HG03342 (cell line): ENCODE data around the gene POLDIP3.

Source experiments
- ATAC-seq: cut with Tn5 transposase; IDR thresholded peaks from one replicate; pipeline ENCODE4 v1.9.1; 2021; ENCODE audit warnings: mild to moderate bottlenecking, moderate library complexity; ENCODE audit not compliant: unreplicated experiment

Gene POLDIP3

GRCh38 chr22:42614312-42615091, at the start of gene POLDIP3:
POLDIP3 (minus strand) TSS chr22:42614883; CDS start chr22:42614857, 26 bp downstream.
- peak; percentile 63 for ATAC-seq

DNA sequence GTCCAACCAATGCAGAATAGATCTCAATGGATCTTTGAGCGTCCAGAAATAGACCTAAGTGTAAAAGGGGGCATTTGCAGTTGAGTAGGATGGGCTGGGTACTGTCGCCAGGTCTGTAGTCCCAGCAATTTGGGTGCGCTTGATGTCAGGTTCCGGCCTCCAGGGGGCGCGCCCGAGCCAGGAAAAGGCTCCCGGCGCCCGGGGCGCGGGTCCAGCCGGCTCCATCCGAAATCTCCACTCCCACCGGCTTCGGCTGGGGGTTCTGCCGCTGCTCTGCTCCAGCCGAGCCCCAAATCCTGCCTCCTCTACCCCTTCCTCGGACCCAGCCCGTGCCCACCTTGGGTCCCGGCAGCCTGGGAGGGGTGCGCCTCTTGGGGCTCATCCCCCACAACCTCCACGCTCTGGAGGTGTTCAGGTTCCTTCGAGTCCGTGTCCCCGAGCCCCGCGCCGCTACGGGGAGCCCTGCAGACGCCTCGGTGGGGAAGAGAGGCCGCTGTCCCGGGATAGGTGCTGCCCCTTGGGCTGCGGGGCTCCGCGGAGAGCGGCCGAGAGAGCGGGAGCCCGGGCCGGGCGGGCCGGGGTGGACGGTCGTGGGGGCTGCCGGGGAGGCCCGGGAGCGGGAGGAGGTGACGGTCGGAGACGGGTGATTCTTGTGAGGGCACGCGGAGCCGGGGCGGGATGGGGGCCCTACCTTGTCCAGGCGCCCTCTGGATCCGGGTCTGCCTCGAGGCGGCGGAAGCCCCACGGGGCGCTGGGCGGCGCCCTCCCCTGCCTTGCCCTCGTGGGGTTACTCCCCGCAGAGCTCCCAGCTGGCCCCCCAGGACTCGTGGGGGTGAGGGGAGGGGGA, 47.5 kb upstream of the POLDIP3 start:
- peak; percentile 51 for ATAC-seq

DNA sequence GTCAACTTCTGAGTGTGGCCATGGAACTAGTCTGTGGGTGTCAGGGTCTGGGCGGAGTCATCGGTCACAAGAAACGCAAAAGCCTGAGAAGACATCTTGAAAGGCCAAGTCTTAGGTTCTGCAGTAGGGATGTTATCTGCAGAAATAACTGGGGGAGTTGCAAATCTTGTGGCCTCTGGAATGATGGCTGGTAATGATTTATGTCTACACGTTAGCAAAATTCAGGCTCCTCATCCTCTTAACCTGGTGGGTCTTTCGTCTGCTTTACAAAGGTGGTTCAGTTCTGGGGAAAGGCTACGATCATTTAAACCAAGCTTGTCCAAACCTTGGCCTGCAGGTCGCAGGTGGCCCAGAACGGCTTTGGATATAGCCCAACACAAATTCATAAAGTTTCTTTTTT, 41.9 kb upstream of the POLDIP3 start:
- no peak for ATAC-seq

GRCh38 chr22:42655693-42656092, 41.0 kb upstream of the POLDIP3 start:
- no peak for ATAC-seq

DNA sequence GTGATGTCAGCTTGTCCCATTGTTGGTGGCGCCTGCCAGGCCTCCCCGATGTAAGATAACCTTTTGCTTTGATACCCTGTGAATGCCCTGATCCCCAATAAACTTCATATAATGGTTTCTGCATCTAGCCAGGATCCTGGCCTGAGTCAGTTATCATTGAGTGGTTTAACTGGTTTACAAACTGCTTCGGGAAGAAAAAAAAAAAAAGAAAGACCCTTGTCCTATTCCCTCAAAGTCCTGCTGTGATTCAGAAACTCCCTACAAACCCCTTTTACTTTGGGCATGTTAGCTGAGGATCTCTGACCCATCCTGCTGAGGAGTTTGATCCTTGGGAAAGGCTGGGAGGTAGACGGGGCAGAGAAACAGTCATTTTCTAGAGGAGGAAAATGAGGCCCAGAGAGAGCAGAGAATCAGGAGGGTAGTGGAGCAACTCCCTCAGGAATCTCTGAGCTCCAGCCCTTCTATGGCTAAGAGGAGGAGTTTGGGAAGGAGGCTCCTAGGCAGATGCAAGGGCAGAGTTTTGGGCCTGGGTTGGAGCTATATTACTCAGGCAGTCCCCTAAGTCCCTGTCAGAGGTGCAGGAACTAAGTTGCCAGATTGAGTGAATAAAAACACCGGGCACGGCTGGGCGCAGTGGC, 39.9 kb upstream of the POLDIP3 start:
- ATAC-seq: no peak

GRCh38 chr22:42653999-42654398, 39.3 kb upstream of the POLDIP3 start:
- no peak for ATAC-seq

- no peak for ATAC-seq
Measured at GRCh38 chr22:42651134-42651533, 36.5 kb upstream of the POLDIP3 start.

DNA sequence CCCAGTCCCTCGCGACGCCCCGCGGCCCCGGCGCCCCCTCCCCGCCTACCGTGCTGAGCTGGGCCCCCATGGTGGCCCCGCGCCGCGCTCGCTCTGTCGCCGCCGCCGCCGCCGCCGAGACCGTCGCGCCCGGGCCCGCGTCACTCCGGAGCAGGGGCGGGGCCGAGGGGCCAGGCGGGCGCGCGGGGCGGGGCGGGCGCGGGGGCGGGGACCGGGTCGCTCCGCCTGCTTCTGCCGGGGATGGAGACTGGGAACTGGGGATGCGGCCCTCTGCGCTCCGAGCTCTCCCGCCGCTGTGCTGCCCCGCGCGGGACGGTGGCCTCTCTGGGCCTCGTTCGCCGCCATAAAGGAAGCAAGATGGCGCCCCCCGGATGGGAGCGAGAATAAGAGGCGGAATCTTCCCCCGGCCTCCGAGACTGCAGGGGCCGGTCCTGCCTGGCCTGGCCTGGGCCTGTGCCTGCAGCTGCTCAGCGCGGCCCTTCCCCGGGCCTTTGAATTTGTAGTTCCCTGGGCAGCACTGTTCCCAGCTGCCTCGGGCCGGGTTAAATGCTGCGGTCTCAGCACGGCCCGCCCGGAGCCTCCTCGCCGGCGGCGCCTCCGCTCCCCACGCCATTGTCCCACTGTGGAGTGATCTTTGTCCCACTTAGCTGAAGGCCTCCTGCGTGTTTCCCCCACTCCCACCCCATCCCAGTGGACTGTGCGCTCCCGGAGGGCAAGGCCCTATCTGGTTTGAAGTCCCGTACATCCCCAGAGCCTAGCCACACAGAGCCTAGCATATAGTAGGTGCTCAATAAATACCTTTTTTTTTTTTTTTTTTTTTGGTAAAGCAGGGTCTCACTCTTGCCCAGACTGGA, 34.8 kb upstream of the POLDIP3 start, which contains the start of gene CYB5R3:
Gene CYB5R3, minus strand, starts transcription at position 147 of the 854 bp plus-strand sequence. Its CDS starts 77 bp downstream, at position 70.
- peak; percentile 67 for ATAC-seq

DNA sequence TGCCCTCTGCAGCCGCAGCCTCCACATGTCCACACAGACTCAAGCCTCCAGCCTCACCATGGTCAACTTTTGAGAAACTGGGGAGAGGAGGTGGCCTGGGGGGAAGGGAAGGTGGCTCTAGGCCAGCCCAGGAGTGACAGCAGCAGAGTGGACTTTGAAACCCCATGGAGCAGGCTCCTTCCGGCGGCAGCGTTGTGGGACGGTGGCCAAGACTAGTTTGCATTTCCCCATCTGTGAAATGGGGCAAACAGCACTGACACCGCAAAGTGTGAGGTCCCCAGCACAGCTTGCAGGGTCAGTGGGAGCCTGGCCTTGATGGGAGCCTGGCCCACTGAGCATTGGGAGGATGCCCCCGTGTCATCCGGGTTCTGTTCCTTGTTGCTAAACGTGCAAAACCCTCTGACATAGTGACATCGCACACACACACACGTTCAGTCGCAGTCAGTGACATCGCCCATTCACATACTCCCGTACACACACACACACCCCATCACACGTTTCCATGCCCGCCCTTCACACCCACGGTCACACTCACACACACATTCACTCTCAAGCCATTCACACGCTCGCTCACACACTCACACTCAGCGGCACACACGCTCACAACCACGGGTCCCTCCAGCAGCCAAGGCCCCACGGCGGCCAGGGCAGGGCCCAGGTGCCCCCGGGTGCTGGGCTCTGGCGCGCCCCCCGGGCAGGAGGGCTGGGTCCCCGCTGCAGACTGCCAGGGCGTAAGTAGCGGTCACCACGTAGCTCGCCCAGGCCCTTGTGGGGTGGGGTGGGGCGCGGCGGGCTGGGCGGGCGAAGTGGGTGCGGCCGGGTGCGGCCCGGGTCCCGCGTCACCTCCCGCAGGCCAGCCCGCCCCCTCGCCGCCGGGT, 33.9 kb upstream of the POLDIP3 start:
- ATAC-seq: peak; percentile 28

- ATAC-seq: no peak
Measured at GRCh38 chr22:42648017-42648367, 33.3 kb upstream of the POLDIP3 start.

DNA sequence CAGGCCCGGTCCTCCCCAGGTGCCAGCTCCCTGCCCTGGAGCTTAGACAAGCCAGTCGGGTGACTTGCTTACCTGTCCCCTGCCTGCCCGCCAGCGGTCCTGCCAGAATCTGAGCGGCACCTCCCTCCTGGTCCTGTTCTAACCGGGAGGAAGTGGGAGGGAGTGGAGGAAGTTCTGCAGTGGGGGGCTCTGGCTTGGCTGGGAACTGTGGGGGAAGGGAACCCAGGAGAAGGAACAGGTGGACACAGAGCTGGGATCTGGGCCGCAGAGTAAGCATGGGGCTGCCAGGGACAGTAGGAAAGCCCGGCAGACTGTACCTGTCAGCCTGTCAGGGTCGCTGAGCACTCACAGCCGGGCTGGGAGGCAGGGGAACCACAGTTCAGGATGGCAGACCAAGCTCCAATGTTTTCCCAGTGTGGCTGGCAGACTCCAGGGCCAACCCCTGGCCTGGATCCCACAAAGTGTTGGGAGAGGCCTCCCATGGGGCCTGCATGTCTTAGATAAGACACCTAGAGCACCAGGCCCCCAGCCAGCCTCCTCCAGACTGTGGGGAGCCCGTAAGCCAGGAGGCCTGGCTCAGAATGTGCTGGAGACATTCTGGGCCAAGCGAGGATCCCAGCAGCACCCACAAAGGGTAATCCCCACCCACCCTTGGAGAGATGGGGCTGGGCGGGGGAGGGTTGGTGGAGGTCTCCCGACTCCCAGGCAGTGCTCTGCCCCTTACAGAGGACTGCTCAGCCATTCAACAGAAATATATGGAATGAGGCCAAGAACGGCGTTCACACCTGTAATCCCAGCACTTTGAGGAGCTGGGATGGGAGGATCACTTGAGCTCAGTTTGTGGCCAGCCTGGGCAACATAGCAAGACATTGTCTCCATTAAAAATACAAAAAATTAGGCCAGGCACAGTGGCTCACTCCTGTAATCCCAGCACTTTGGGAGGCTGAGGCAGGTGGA, 32.2 kb upstream of the POLDIP3 start:
- ATAC-seq: no peak

DNA sequence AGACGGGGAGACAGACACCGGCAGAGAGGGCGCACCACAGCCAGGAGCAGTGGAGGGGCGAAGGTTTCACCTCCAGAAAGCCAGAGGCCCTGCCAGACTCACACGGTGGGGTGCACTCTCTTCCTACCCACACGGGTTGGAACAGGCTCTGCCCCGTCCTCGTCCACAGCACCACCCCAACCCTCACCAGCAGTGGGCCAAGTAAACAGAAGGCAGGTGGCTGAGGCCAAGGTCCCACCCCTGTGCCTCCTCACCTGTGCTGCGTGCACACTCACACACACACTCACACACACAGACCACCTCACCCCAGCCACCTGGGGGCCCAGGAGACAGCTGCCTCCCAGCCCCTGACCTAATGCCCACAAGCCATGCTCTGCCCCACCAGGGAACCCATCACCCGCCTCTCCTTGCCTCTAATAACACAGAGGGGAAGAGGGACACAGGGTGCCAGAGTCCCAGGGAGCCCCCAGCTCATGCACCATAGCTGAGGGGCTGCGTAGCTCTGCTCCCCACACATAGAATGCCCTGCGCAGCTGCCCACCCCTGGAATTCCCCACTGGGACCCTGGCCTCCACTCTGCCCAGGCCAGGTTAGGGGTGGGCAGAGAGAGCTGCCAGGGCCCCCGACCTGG, 31.4 kb upstream of the POLDIP3 start:
- no peak for ATAC-seq

GRCh38 chr22:42645341-42645937, 30.8 kb upstream of the POLDIP3 start:
- no peak for ATAC-seq

DNA sequence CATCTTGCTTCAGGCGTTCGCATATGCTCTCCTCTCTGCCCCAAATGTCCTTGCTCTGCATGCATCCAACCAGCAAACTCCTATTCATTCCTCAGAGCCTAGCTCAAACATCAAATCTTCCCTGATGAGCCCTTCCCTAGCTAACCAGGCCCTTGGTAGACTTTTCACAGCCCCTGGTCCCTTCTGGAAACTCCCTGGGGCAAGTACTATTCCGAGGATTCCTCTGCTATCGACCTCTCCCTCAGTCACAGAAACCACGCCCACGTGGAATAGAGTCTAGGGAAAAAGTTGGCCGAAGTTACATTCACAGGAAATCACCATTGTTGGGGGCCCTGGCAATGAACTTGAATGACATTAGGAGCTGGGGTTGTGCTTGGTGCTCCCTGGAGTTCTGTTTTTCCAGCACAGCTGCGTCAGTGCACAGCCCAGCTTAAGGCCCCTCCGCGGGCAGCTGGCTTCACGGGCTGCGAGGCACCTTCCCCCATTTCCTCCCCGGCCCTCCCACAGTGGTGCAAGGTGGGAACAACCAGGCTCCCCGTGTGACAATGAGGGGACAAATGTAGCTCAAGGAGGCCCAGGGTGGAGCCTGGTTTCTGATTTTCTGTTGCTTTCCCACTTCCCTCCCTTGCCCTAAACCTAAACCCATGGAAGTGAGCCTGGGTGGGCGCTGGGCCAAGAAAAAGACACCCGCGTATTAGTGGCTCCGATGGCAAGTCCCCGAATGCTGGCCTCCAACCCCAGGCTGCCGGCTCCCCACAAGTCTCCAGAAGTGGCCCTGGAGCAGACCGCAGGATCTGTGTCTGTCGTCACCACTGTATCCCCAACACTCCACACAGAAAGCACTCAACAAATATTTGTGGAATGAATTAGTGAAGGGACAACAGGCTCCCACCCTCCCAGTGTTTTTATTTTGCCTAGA, 30.0 kb upstream of the POLDIP3 start:
- no peak for ATAC-seq

DNA sequence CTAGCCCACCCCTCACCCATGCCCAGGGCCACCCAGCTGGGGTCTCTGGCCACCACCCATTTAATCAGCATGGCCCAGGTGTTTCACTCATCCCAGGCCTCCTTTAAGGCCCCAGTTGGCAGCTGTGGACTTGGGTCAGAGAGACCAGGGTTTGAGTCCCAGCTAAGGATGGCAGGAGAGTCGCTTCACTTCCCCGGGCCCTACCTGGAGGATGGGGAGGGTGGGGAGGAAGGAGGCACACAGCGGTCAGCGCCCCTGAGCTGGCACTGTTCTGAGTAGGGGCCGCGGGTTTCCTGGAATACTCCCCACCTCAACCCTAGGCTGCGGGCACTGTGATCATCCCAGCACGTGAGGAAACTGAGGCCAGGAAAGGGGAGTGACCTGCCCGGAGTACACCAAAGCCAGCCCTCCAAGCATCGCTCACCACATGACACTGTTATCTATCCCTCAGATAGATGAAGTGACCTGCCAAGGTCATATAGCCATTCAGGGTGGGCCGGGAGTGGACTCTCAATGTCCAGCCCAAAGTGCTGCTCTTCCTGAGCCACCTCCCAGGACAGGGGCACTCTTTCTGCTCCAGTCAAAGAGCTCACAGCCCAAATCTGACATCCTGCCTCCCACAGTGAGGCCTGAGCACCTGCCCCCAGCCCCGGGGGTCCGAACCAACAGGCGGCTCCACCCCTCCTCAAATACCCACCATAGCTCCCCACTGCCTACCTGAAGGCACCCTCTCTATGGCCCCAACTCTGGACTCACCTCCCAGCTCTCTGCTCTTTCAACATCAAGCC, 29.1 kb upstream of the POLDIP3 start:
- ATAC-seq: no peak
